ENCODE measurements around the gene ITPR2.
A peak's percentile ranks its signal among the peaks of the same experiment; 100 is the strongest.
"Not testable (repeated sequence)": the region's sequence is repeated elsewhere in the genome, so short reads cannot be mapped to it uniquely, and the experiment has no call there.

The ITPR2 gene

GRCh38 chr12:26782372-26783130 is 50.4 kb downstream of the ITPR2 start:
- no CpG with 5 or more reads among the region's 3 CpGs for WGBS (ENCODE audit: extremely low coverage, insufficient coverage, insufficient read length)
- no peak overlapping the region for H3K27ac ChIP-seq (ENCODE audit: low read depth, low read length)
- H3K9me3 ChIP-seq (ENCODE audit: insufficient read depth, low read depth, low read length): no peaks in the 10 kb centered on the region
- H2AK5ac ChIP-seq (ENCODE audit: low read length): no peak overlapping the region
- no peak overlapping the region for H2BK12ac ChIP-seq (ENCODE audit: low read length)
- H4K91ac ChIP-seq (ENCODE audit: low read depth, low read length): no peak overlapping the region
- no peak overlapping the region for H2BK120ac ChIP-seq (ENCODE audit: insufficient read depth, low read length, poor library complexity)
- no peak overlapping the region for H3K4me2 ChIP-seq (ENCODE audit: low read length)
- H3K18ac ChIP-seq (ENCODE audit: low read length): no peak overlapping the region
- H4K8ac ChIP-seq (ENCODE audit: low read depth, low read length): no peak overlapping the region
- no peak overlapping the region for H2BK5ac ChIP-seq (ENCODE audit: low read depth, low read length, poor library complexity)
- no peak overlapping the region for H3K14ac ChIP-seq (ENCODE audit: low read length)
- no peaks in the 10 kb centered on the region for H3K36me3 ChIP-seq (ENCODE audit: control insufficient read depth in 1 of 2, insufficient read depth in 2 of 2, low read length in 2 of 2)
- no peak overlapping the region for H3K9ac ChIP-seq (ENCODE audit: low read length)
- no peak overlapping the region for H3K4me3 ChIP-seq (ENCODE audit: low read depth, low read length)
- H3K4me1 ChIP-seq (ENCODE audit: control insufficient read depth in 1 of 2, insufficient read depth in 2 of 2, low read length in 2 of 2): peaks cover 2 to 3% of the 10 kb centered on the region in 2 experiments
- no peak overlapping the region for H2AFZ ChIP-seq (ENCODE audit: insufficient read depth, low read length, poor library complexity)
- DNase-seq: no peak
- H4K12ac ChIP-seq (ENCODE audit: low read depth, low read length): no peak overlapping the region
- no peak overlapping the region for H3K23ac ChIP-seq (ENCODE audit: low read length)
- no peaks in the 10 kb centered on the region for H3K79me1 ChIP-seq (ENCODE audit: low read length)
- no peak overlapping the region for H3K4ac ChIP-seq (ENCODE audit: low read depth, low read length)
- no peaks in the 10 kb centered on the region for H3K27me3 ChIP-seq (ENCODE audit: insufficient read depth, low read length)
- H3K79me2 ChIP-seq (ENCODE audit: control insufficient read depth, insufficient read depth, low read length, poor library complexity): no peaks in the 10 kb centered on the region

GRCh38 chr12:26780656-26781055 is 52.3 kb downstream of the ITPR2 start:
- H4K91ac ChIP-seq (ENCODE audit: low read depth, low read length); H3K4me3 ChIP-seq (ENCODE audit: low read depth, low read length); H3K4me2 ChIP-seq (ENCODE audit: low read length); H3K36me3 ChIP-seq (ENCODE audit: control insufficient read depth in 1 of 2, insufficient read depth in 2 of 2, low read length in 2 of 2); H3K9ac ChIP-seq (ENCODE audit: low read length); H3K23ac ChIP-seq (ENCODE audit: low read length); H2AFZ ChIP-seq (ENCODE audit: insufficient read depth, low read length, poor library complexity); H3K79me1 ChIP-seq (ENCODE audit: low read length); H3K79me2 ChIP-seq (ENCODE audit: control insufficient read depth, insufficient read depth, low read length, poor library complexity); H2BK5ac ChIP-seq (ENCODE audit: low read depth, low read length, poor library complexity); H3K18ac ChIP-seq (ENCODE audit: low read length); H3K14ac ChIP-seq (ENCODE audit: low read length); H3K27ac ChIP-seq (ENCODE audit: low read depth, low read length); H2AK5ac ChIP-seq (ENCODE audit: low read length); H3K4ac ChIP-seq (ENCODE audit: low read depth, low read length); H4K8ac ChIP-seq (ENCODE audit: low read depth, low read length); H4K12ac ChIP-seq (ENCODE audit: low read depth, low read length); H3K27me3 ChIP-seq (ENCODE audit: insufficient read depth, low read length); H3K9me3 ChIP-seq (ENCODE audit: insufficient read depth, low read depth, low read length); H2BK12ac ChIP-seq (ENCODE audit: low read length); H2BK120ac ChIP-seq (ENCODE audit: insufficient read depth, low read length, poor library complexity); H3K4me1 ChIP-seq (ENCODE audit: control insufficient read depth in 1 of 2, insufficient read depth in 2 of 2, low read length in 2 of 2): not testable (repeated sequence)
- DNase-seq: peak; percentile 8 to 57
- WGBS (ENCODE audit: extremely low coverage, insufficient coverage, insufficient read length): no CpG with 5 or more reads among the region's 2 CpGs

- H3K14ac ChIP-seq (ENCODE audit: low read length): not testable (repeated sequence)
These were observed 54.7 kb downstream of the ITPR2 start for GRCh38 chr12:26778173-26778775.

GRCh38 chr12:26777236-26777635 is 55.8 kb downstream of the ITPR2 start:
- WGBS (ENCODE audit: extremely low coverage, insufficient coverage, insufficient read length): no CpG with 5 or more reads among the region's 3 CpGs
- Histone ChIP-seq H2BK5ac (ENCODE audit: low read depth, low read length, poor library complexity) (no peak overlapping the region), H4K8ac (ENCODE audit: low read depth, low read length) (no peak overlapping the region), H3K14ac (ENCODE audit: low read length) (no peak overlapping the region), H3K18ac (ENCODE audit: low read length) (no peak overlapping the region), H2AK5ac (ENCODE audit: low read length) (no peak overlapping the region), H3K36me3 (ENCODE audit: control insufficient read depth in 1 of 2, insufficient read depth in 2 of 2, low read length in 2 of 2) (no peaks in the 10 kb centered on the region), H2AFZ (ENCODE audit: insufficient read depth, low read length, poor library complexity) (no peak overlapping the region), H3K4ac (ENCODE audit: low read depth, low read length) (no peak overlapping the region), H4K91ac (ENCODE audit: low read depth, low read length) (no peak overlapping the region), H3K79me1 (ENCODE audit: low read length) (no peaks in the 10 kb centered on the region), H3K79me2 (ENCODE audit: control insufficient read depth, insufficient read depth, low read length, poor library complexity) (no peaks in the 10 kb centered on the region), H3K4me1 (ENCODE audit: control insufficient read depth in 1 of 2, insufficient read depth in 2 of 2, low read length in 2 of 2) (no peaks in the 10 kb centered on the region), H3K27ac (ENCODE audit: low read depth, low read length) (no peak overlapping the region), H3K4me3 (ENCODE audit: low read depth, low read length) (no peak overlapping the region), H3K27me3 (ENCODE audit: insufficient read depth, low read length) (no peaks in the 10 kb centered on the region), H3K9ac (ENCODE audit: low read length) (no peak overlapping the region), H4K12ac (ENCODE audit: low read depth, low read length) (no peak overlapping the region), H3K9me3 (ENCODE audit: insufficient read depth, low read depth, low read length) (no peaks in the 10 kb centered on the region), H2BK120ac (ENCODE audit: insufficient read depth, low read length, poor library complexity) (no peak overlapping the region), H2BK12ac (ENCODE audit: low read length) (no peak overlapping the region), H3K23ac (ENCODE audit: low read length) (no peak overlapping the region), H3K4me2 (ENCODE audit: low read length) (no peak overlapping the region)
- DNase-seq: no peak

More at GRCh38 chr12:26778173-26778775, 54.7 kb downstream of the ITPR2 start:
- not testable (repeated sequence) for H2AFZ ChIP-seq (ENCODE audit: insufficient read depth, low read length, poor library complexity); H3K27ac ChIP-seq (ENCODE audit: low read depth, low read length); H2BK120ac ChIP-seq (ENCODE audit: insufficient read depth, low read length, poor library complexity); H3K36me3 ChIP-seq (ENCODE audit: control insufficient read depth in 1 of 2, insufficient read depth in 2 of 2, low read length in 2 of 2); H3K27me3 ChIP-seq (ENCODE audit: insufficient read depth, low read length); H4K8ac ChIP-seq (ENCODE audit: low read depth, low read length); H3K4me2 ChIP-seq (ENCODE audit: low read length); H2BK5ac ChIP-seq (ENCODE audit: low read depth, low read length, poor library complexity); H3K9ac ChIP-seq (ENCODE audit: low read length); H3K23ac ChIP-seq (ENCODE audit: low read length); H2AK5ac ChIP-seq (ENCODE audit: low read length); H3K18ac ChIP-seq (ENCODE audit: low read length); H3K79me2 ChIP-seq (ENCODE audit: control insufficient read depth, insufficient read depth, low read length, poor library complexity); H4K12ac ChIP-seq (ENCODE audit: low read depth, low read length); H3K4me3 ChIP-seq (ENCODE audit: low read depth, low read length); H2BK12ac ChIP-seq (ENCODE audit: low read length); H3K4ac ChIP-seq (ENCODE audit: low read depth, low read length); H3K79me1 ChIP-seq (ENCODE audit: low read length); DNase-seq; H3K9me3 ChIP-seq (ENCODE audit: insufficient read depth, low read depth, low read length); H3K4me1 ChIP-seq (ENCODE audit: control insufficient read depth in 1 of 2, insufficient read depth in 2 of 2, low read length in 2 of 2); H4K91ac ChIP-seq (ENCODE audit: low read depth, low read length)
- WGBS (ENCODE audit: extremely low coverage, insufficient coverage, insufficient read length): no CpG with 5 or more reads among the region's 5 CpGs

All from trophoblast cell (in vitro differentiated cells and primary cell).